ENCODE measurements around the gene CENPX. TPM values are rescaled to one million over a fixed set of nuclear protein-coding genes. Genes with fewer than 3 reads are reported as not detected.

Gene CENPX
- polyA plus RNA-seq, 1 donor (not counting 4 experiments of a cell fraction or from before 2014, with no cell fraction given) = 48.2 TPM

GRCh38 chr17:82052638-82053059 is 30.0 kb upstream of the CENPX start:
- DNase-seq (ENCODE audit: low read depth, low spot score) = no peak
- dilution Hi-C loops (cut with MboI; ENCODE audit: extremely low pct_ligation_motif_present, low sequenced_read_pairs) = no loop called here

GRCh38 chr17:82051776-82052637 is 29.3 kb upstream of the CENPX start, which contains the start of the genes GPS1 and RFNG:
Gene GPS1, plus strand, starts transcription at chr17:82051898. Its CDS starts 34 bp downstream, at chr17:82051932.
Gene RFNG, minus strand, starts transcription at chr17:82051811. Its CDS starts 45 bp downstream, at chr17:82051766.
- Histone ChIP-seq H3K9me1 (ENCODE audit: control insufficient read depth, extremely low read depth, insufficient read depth, low read length) (no peaks in the 10 kb centered on the region), H3K36me3 (ENCODE audit: control insufficient read depth in 2 of 2, extremely low read depth in 1 of 2, insufficient read depth in 2 of 2, low read length in 2 of 2) (peaks cover 24 to 29% of the 10 kb centered on the region in 2 experiments), H3K27me3 (ENCODE audit: control insufficient read depth, extremely low read depth, insufficient read depth, low read length) (no peaks in the 10 kb centered on the region), H3K4me1 (ENCODE audit: control insufficient read depth, extremely low read depth, insufficient read depth, low read length) (peaks cover 11% of the 10 kb centered on the region), H2AFZ (ENCODE audit: control insufficient read depth, low read length) (peak within 1 kb of the TSS; percentile 65), H3K79me2 (ENCODE audit: control insufficient read depth, insufficient read depth, low read length) (peaks cover 25% of the 10 kb centered on the region), H4K20me1 (ENCODE audit: control insufficient read depth, extremely low read depth, insufficient read depth, low read length) (no peaks in the 10 kb centered on the region), H3K27ac (ENCODE audit: control insufficient read depth, insufficient read depth, low read length) (peak within 1 kb of the TSS; percentile 49), H3K9ac (ENCODE audit: control insufficient read depth, extremely low read depth, insufficient read depth, low read length) (peak within 1 kb of the TSS; percentile 80), H3K9me3 (ENCODE audit: control insufficient read depth, low read depth, low read length) (no peaks in the 10 kb centered on the region), H3K4me2 (ENCODE audit: control insufficient read depth, extremely low read depth, insufficient read depth, low read depth, low read length) (peak within 1 kb of the TSS; percentile 91), H3K4me3 (ENCODE audit: control insufficient read depth in 2 of 3, extremely low read depth in 1 of 3, insufficient read depth in 2 of 3, low read depth in 1 of 3, low read length in 3 of 3) (peak within 1 kb of the TSS; percentile 84 to 95 (median 87))
- no peak for DNase-seq (ENCODE audit: low read depth, low spot score)
- dilution Hi-C loops (cut with MboI; ENCODE audit: extremely low pct_ligation_motif_present, low sequenced_read_pairs) = no loop called here
- FAIRE-seq = no peak
- TF ChIP-seq EZH2 (IDR thresholded peaks at IDR 0.05; ENCODE audit: low read length) (no peak), CTCF (optimal IDR thresholded peaks at IDR 0.05 in 1 of 3, IDR thresholded peaks at IDR 0.05 in 1 of 3, conservative IDR thresholded peaks at IDR 0.05 in 1 of 3; ENCODE audit: extremely low read depth in 1 of 3, insufficient read depth in 2 of 3, low read length in 3 of 3) (no peak)

More at GRCh38 chr17:82052638-82053059, 30.0 kb upstream of the CENPX start:
- no peak for TF ChIP-seq EZH2 (IDR thresholded peaks at IDR 0.05; ENCODE audit: low read length)
- no peak for TF ChIP-seq CTCF (optimal IDR thresholded peaks at IDR 0.05 in 1 of 3, IDR thresholded peaks at IDR 0.05 in 1 of 3, conservative IDR thresholded peaks at IDR 0.05 in 1 of 3; ENCODE audit: extremely low read depth in 1 of 3, insufficient read depth in 2 of 3, low read length in 3 of 3)
- Histone ChIP-seq H3K36me3 (ENCODE audit: control insufficient read depth in 2 of 2, extremely low read depth in 1 of 2, insufficient read depth in 2 of 2, low read length in 2 of 2) (peaks cover 28 to 31% of the 10 kb centered on the region in 2 experiments), H2AFZ (ENCODE audit: control insufficient read depth, low read length) (no peak overlapping the region), H3K27ac (ENCODE audit: control insufficient read depth, insufficient read depth, low read length) (peak overlapping the region; percentile 49), H3K9ac (ENCODE audit: control insufficient read depth, extremely low read depth, insufficient read depth, low read length) (peak overlapping the region; percentile 80), H3K27me3 (ENCODE audit: control insufficient read depth, extremely low read depth, insufficient read depth, low read length) (no peaks in the 10 kb centered on the region), H3K4me1 (ENCODE audit: control insufficient read depth, extremely low read depth, insufficient read depth, low read length) (peaks cover 11% of the 10 kb centered on the region), H3K79me2 (ENCODE audit: control insufficient read depth, insufficient read depth, low read length) (peaks cover 25% of the 10 kb centered on the region), H3K4me3 (ENCODE audit: control insufficient read depth in 2 of 3, extremely low read depth in 1 of 3, insufficient read depth in 2 of 3, low read depth in 1 of 3, low read length in 3 of 3) (peak overlapping the region; percentile 84 to 95 (median 87)), H3K9me1 (ENCODE audit: control insufficient read depth, extremely low read depth, insufficient read depth, low read length) (no peaks in the 10 kb centered on the region), H4K20me1 (ENCODE audit: control insufficient read depth, extremely low read depth, insufficient read depth, low read length) (no peaks in the 10 kb centered on the region), H3K9me3 (ENCODE audit: control insufficient read depth, low read depth, low read length) (no peaks in the 10 kb centered on the region), H3K4me2 (ENCODE audit: control insufficient read depth, extremely low read depth, insufficient read depth, low read depth, low read length) (peak overlapping the region; percentile 91)
- FAIRE-seq = no peak
